NCI-H82 treated with DMSO at 0.1 percent for 48 hours (cell line): ENCODE results near the gene FADS6.
"Not testable (repeated sequence)": the region's sequence is repeated elsewhere in the genome, so short reads cannot be mapped to it uniquely, and the experiment has no call there.

Experiments
- DNase-seq: peaks from one replicate; lab custom pipeline; 2025; ENCODE audit not compliant: unreplicated experiment; lab: John Stamatoyannopoulos, UW

Gene FADS6

GRCh38 chr17:74921026-74921681, 27.7 kb upstream of the FADS6 start:
- DNase-seq = no peak

- DNase-seq = no peak
Observed at GRCh38 chr17:74920642-74921025, 27.2 kb upstream of the FADS6 start.

GRCh38 chr17:74920306-74920620, 26.8 kb upstream of the FADS6 start:
- DNase-seq = no peak

GRCh38 chr17:74919440-74920305, 26.2 kb upstream of the FADS6 start:
- no peak for DNase-seq

- DNase-seq = peak; percentile 31
Observed at GRCh38 chr17:74918906-74919305, 25.5 kb upstream of the FADS6 start.

- no peak for DNase-seq
Observed at GRCh38 chr17:74917430-74917829, 24.0 kb upstream of the FADS6 start.

GRCh38 chr17:74916851-74917199, 23.4 kb upstream of the FADS6 start:
- DNase-seq = no peak

- DNase-seq = no peak
Observed at GRCh38 chr17:74916136-74916850, 22.9 kb upstream of the FADS6 start.

- DNase-seq = not testable (repeated sequence)
Observed at GRCh38 chr17:74911423-74911822, 18.0 kb upstream of the FADS6 start.

- not testable (repeated sequence) for DNase-seq
Observed at GRCh38 chr17:74909097-74909496, 15.7 kb upstream of the FADS6 start.

- no peak for DNase-seq
Observed at GRCh38 chr17:74907012-74907411, 13.6 kb upstream of the FADS6 start.

- DNase-seq = not testable (repeated sequence)
Observed at GRCh38 chr17:74906214-74906793, 12.9 kb upstream of the FADS6 start.

GRCh38 chr17:74904687-74905409, 11.4 kb upstream of the FADS6 start:
- DNase-seq = no peak

- DNase-seq = no peak
Observed at GRCh38 chr17:74903671-74904070, 10.2 kb upstream of the FADS6 start.

GRCh38 chr17:74903034-74903433, 9.6 kb upstream of the FADS6 start:
- no peak for DNase-seq

- no peak for DNase-seq
Observed at GRCh38 chr17:74901353-74902135, 8.1 kb upstream of the FADS6 start.

GRCh38 chr17:74900208-74900607, 6.8 kb upstream of the FADS6 start:
- no peak for DNase-seq

GRCh38 chr17:74898376-74898946, 5.0 kb upstream of the FADS6 start:
- no peak for DNase-seq

GRCh38 chr17:74893936-74894671, 671 bp upstream of the FADS6 start:
- no peak for DNase-seq
